Hepatocyte (in vitro differentiated cells): ENCODE data around the gene CMC2. TPM values are rescaled to one million over a fixed set of nuclear protein-coding genes. Genes with fewer than 3 reads are reported as not detected.

ENCODE experiments used
- DNase-seq: peaks from one replicate; pipeline ENCODE4 v3.0.0-alpha.2; 2016; ENCODE audit warnings: low spot score
- H2AFZ ChIP-seq: fragments of 200-600 bp; sonication (generic); 2 replicates; pipeline ENCODE4 v1.6.0; 2016; ENCODE audit warnings: antibody characterized with exemption, mild to moderate bottlenecking
- H3K27ac ChIP-seq: fragments of 200-600 bp; sonication (generic); 2 replicates; pipeline ENCODE4 v1.5.1; 2016; ENCODE audit warnings: mild to moderate bottlenecking
- H3K27me3 ChIP-seq: fragments of 200-600 bp; sonication (generic); 2 replicates; pipeline ENCODE4 v1.6.1; 2016
- H3K36me3 ChIP-seq: fragments of 200-600 bp; sonication (generic); replicated peaks from 2 replicates; pipeline ENCODE4 v1.5.1; 2016; ENCODE audit warnings: low read depth; ENCODE audit not compliant: insufficient read depth
- H3K4me1 ChIP-seq: fragments of 200-600 bp; sonication (generic); 2 replicates; pipeline ENCODE4 v1.5.1; 2016; ENCODE audit warnings: mild to moderate bottlenecking, moderate library complexity; ENCODE audit not compliant: insufficient read depth
- H3K4me2 ChIP-seq: fragments of 200-600 bp; sonication (generic); 2 replicates; pipeline ENCODE4 v1.6.0; 2016
- H3K4me3 ChIP-seq: fragments of 200-600 bp; sonication (generic); 2 replicates; pipeline ENCODE4 v1.5.1; 2016; ENCODE audit warnings: mild to moderate bottlenecking
- H3K79me2 ChIP-seq: fragments of 200-600 bp; sonication (generic); 2 replicates; pipeline ENCODE4 v1.6.0; 2017; ENCODE audit warnings: mild to moderate bottlenecking
- H3K9me2 ChIP-seq: fragments of 200-600 bp; sonication (generic); replicated peaks from 2 replicates; pipeline ENCODE4 v1.6.0; 2017; ENCODE audit warnings: mild to moderate bottlenecking; ENCODE audit not compliant: insufficient read depth
- H3K9me3 ChIP-seq: fragments of 200-600 bp; sonication (generic); 2 replicates; pipeline ENCODE4 v1.5.1; 2016; ENCODE audit warnings: low read depth, mild to moderate bottlenecking
- H4K20me1 ChIP-seq: fragments of 200-600 bp; sonication (generic); 2 replicates; pipeline ENCODE4 v1.6.0; 2016; ENCODE audit warnings: mild to moderate bottlenecking; ENCODE audit not compliant: insufficient read depth, poor library complexity, severe bottlenecking
- CTCF ChIP-seq: fragments of 200-600 bp; sonication (generic); IDR thresholded peaks from 2 replicates; pipeline ENCODE4 v1.5.1; 2016; ENCODE audit warnings: antibody characterized with exemption, mild to moderate bottlenecking; ENCODE audit not compliant: poor library complexity
- EZH2 ChIP-seq: fragments of 200-600 bp; sonication (generic); IDR thresholded peaks from 2 replicates; pipeline ENCODE4 v1.6.1; 2016; ENCODE audit warnings: antibody characterized with exemption, mild to moderate bottlenecking, borderline replicate concordance
- EZH2phosphoT487 ChIP-seq: fragments of 200-600 bp; sonication (generic); IDR thresholded peaks from one replicate; pipeline ENCODE4 v1.6.1; 2018; ENCODE audit warnings: antibody characterized with exemption, mild to moderate bottlenecking, low read depth, moderate library complexity; ENCODE audit not compliant: unreplicated experiment, severe bottlenecking
- WGBS: methylation state at CpG from one replicate; pipeline ENCODE4 v1.1.6; 2016; ENCODE audit warnings: low lambda C conversion rate; ENCODE audit errors: missing lambda C conversion rate; 5-methylcytosine and 5-hydroxymethylcytosine counted together
- polyA plus RNA-seq: library from polyadenylated mRNA; unstranded; fragments of >200 nt; fragmentation: Nextera tagmentation; extraction: Ambion mirVana; gene quantifications from 2 replicates; pipeline ENCODE4 v1.2.1, GENCODE V29; 2016
- total RNA-seq: library from RNA; depleted of rRNA; stranded (reverse); fragments of >200 nt; gene quantifications from 2 replicates; pipeline ENCODE4 v1.2.3, GENCODE V29; 2014

CMC2 gene
- total and polyA plus RNA-seq, 2 experiments from 2014 or later, result 47.4 to 133 TPM

GRCh38 chr16:80932708-80933095, 74.0 kb downstream of the CMC2 start:
- Histone ChIP-seq H3K4me2 (peak overlapping the region; percentile 89), H3K36me3 (no peaks in the 10 kb centered on the region), H3K27me3 (peaks cover 2% of the 10 kb centered on the region), H2AFZ (peak overlapping the region; percentile 76), H3K4me3 (peak overlapping the region; percentile 32), H3K4me1 (peaks cover 6% of the 10 kb centered on the region), H3K79me2 (no peaks in the 10 kb centered on the region), H3K27ac (peak overlapping the region; percentile 71), H3K9me3 (no peaks in the 10 kb centered on the region), H3K9me2 (no peaks in the 10 kb centered on the region), H4K20me1 (no peaks in the 10 kb centered on the region)
- no peak for DNase-seq
- TF ChIP-seq CTCF (no peak), EZH2phosphoT487 (no peak)
- 75% methylated on average over 20 of the region's 20 CpGs for WGBS

GRCh38 chr16:80931801-80932707, 74.6 kb downstream of the CMC2 start:
- peak overlapping the region; percentile 76 for H2AFZ ChIP-seq
- peak; percentile 74 for DNase-seq
- whole genome bisulfite sequencing, result 4% methylated on average over 53 of the region's 67 CpGs
- peak overlapping the region; percentile 89 for H3K4me2 ChIP-seq
- peaks cover 6% of the 10 kb centered on the region for H3K4me1 ChIP-seq
- H3K36me3 ChIP-seq, result no peaks in the 10 kb centered on the region
- no peaks in the 10 kb centered on the region for H3K9me2 ChIP-seq
- H4K20me1 ChIP-seq, result no peaks in the 10 kb centered on the region
- no peaks in the 10 kb centered on the region for H3K9me3 ChIP-seq
- H3K27ac ChIP-seq, result peak overlapping the region; percentile 71
- peak overlapping the region; percentile 32 for H3K4me3 ChIP-seq
- H3K27me3 ChIP-seq, result peaks cover 2% of the 10 kb centered on the region
- no peaks in the 10 kb centered on the region for H3K79me2 ChIP-seq
- TF ChIP-seq CTCF (no peak), EZH2phosphoT487 (no peak), EZH2 (no peak)

- Histone ChIP-seq H3K27me3 (no peaks in the 10 kb centered on the region), H3K4me2 (no peak overlapping the region), H3K9me2 (no peaks in the 10 kb centered on the region), H3K4me3 (no peak overlapping the region), H4K20me1 (no peaks in the 10 kb centered on the region), H3K36me3 (no peaks in the 10 kb centered on the region), H3K9me3 (no peaks in the 10 kb centered on the region), H3K79me2 (no peaks in the 10 kb centered on the region), H3K4me1 (no peaks in the 10 kb centered on the region), H2AFZ (no peak overlapping the region), H3K27ac (no peak overlapping the region)
- TF ChIP-seq EZH2 (no peak), CTCF (peak; percentile 61)
- peak; percentile 75 for DNase-seq
- 10% methylated on average over 8 of the region's 8 CpGs for WGBS
These were observed 82.2 kb downstream of the CMC2 start for GRCh38 chr16:80924372-80924978.
